NCI-H1930 (cell line): ENCODE measurements around the gene GPR176.
"Not testable (repeated sequence)": the region's sequence is repeated elsewhere in the genome, so short reads cannot be mapped to it uniquely, and the experiment has no call there.

Experiments
- DNase-seq, 2 experiments: peaks; one replicate each; lab custom pipeline; 2025; lab: John Stamatoyannopoulos, UW

The GPR176 gene

DNA sequence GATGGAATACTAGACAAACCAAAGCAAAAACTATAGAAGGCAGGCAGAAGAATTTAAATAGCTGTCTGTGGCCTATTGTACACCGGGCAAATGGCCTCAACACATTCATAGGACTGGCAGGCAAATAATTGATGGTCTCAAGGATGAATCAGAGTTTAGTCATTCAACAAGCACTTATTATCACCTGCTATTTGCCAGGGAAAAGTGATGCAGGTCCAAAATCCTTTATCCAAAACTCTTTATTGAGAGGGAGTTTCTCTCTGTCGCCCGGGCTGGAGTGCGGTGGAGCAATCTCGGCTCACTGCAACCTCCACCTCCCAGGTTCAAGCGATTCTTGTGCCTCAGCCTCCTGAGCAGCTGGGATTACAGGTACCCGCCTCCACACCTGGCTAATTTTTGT, 16.1 kb upstream of the GPR176 start:
- DNase-seq = no peak

DNA sequence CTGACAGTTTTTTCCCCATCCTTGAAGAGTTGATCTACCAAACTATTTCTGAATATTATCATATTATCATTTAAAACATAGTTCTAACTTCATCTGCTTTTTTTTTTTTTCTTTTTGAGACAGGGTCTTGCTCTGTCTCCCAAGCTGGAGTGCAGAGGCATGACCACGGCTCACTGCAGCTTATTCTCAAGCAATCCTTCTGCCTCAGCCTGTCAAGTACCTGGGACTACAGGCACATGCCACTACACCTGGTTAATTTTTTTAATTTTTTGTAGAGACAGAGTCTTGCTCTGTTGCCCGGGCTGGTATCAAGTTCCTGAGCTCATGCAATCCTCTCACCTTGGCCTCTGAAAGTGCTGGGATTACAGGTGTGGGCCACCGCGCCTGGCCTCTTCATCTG, 15.2 kb upstream of the GPR176 start:
- DNase-seq = no peak

DNA sequence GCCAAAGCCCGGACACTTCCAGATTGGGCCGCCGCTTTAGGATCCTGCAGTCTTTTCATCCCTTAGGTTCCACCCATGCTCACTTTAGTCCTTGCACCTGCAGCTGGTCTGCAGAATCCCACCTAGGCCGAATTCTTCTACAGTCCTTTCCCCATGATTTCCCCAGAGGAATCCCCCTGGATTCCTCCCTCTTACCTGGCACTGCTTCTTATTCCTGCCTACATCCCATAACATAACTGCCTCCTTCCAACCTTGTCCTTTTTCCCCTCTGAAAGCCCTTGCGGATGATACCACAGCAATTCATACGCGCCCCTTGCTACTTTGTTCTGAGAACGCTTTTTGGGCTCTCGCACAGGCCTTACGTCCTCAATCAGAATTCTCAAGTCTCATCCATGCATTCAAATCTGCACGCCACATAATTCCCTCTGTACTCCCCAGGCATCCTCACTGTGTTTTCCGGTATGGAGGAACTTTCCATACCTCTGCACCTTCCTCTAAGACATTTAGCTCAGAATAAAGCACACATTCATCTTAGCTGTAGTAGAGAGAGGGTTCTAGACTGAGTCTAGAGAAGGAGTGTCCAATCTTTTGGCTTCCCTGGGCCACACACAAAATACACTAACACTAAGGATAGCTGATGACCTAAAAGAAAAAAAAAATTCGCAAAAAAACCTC, 14.5 kb upstream of the GPR176 start:
- DNase-seq = no peak

DNA sequence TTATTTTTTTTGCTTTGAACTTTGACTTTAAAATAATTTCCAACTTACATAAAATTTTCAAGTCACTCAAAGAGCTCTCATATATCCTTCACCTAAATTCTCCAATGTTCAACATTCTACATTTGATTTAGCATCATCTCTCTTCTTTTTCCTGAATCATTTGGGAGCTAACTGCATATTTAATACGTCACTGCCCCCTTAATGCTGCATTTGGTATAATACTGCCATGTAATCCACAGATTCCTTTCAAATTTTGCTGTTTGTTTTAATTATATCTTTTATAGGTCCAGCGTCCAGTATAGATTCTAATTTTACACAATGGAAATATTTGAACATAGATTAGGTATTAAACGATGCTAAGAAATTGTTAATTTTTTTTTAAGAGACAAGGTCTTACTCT, 11.5 kb upstream of the GPR176 start:
- DNase-seq = no peak

DNA sequence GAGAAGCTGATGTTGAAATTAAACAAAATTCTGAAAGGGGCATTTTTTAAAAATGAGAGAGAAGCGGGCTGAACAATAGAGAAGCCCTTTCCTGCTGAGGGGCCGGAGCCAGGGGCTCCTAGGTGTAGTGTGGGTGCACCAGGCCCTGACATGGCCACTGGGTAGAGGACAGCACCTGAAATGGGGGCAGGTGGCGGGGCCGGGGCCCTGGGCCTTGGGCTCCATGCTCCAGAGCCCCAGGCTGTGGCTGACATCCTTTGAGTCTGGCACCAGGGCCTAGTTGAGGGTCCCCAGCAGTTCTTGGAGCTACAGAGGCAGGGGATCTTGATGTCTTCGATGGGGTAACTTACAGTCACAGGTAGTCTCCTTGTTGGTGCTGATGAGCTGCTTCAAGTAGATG, 6.5 kb upstream of the GPR176 start:
- DNase-seq = no peak

DNA sequence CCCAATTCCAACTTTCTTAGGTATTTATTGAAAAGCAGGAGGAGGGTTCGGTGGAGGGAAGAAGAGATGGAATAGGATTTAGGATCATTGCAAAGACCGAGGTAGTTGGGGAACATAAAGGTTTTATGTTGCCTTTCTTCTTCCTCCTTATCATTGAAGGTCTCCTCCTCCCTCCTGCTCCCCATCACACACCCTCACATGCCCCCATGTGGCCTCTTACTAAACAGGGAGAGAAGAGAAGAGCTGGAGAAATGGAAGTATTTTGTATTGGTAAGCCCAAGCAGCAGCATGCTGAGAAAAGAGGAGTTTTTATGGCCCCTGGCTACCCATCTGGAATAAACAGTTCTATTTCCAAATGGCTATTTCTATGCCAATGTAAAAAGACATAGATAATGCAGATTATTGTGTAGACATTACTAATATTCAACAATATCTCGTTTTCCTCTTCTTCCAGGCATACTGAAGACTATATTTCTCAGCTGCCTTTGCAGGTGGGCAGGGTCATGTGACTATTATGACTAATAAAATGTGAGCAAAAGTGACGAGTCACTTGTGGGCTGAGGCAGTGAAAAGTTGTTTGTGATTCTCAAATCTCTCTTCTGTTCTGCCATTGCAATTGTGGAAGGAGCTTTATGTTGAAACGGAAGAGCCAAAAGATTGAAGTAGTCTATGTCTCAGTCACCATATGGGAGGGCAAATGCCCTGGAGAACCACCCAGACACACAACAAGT, 5.2 kb upstream of the GPR176 start:
- DNase-seq = no peak

DNA sequence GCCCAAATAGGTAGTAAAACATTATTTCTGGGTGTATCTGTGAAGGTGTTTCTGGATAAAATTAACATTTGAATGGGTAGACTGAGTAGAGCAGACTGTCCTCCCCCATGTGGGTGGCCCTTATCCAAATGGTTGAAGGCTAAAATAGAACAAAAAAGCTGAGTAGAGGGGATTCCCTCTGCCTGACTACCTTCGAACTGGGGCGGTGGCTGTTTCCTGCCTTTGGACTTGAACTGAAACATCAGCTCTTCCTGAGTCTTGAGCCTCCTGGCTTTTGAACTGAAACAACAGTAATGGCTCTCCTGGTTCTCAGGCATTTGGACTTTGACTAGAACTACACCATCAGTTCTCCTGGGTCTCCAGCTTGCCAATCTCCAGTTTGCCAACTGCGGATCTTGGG, 4.4 kb upstream of the GPR176 start:
- no peak for DNase-seq

DNA sequence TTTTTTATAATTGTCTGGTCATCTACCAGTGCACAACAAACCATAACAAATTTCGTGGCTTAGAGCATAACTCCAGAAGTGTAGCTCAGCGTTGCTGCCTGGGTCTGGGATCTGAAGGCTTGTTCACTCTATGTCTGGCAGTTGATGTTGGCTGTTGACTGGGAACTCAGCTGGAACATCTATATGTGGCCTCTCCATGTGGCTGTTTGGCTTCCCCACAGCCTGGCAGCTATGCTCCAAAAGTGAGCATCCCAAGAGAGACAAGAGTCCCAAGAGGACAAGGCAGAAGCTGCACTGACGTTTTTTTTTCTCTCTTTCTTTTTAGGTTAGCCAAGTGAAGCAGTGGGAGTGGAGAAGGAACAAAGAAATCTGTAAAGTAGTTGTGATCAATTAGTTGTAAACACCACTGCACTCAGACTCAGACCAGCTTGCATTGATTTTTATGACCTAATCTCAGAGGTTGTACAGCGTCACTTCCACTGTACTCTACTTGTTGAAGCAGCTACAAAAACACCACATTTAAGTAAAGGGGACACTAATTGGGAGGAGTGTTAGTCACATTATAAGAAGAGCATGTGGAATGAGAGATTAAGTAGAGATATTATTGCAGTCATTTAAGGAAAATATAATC, 2.5 kb upstream of the GPR176 start:
- no peak for DNase-seq

DNA sequence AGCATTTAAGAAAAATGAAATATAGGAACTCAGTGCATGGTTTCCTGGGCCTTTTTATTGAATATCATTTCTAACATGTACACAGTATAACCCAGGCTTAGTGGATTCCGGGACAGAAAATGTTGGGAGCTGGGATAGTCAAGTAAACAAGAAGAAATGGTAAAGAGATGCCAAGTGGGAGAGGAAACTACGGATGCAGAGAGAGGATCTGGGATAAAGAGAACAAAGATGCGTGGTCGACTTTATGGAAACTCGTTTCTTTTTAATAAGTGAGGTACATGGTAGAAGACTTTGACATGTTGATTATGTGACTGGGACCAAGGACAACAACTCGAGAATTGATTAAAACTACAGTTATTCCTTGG, 1.2 kb upstream of the GPR176 start:
- DNase-seq = no peak

DNA sequence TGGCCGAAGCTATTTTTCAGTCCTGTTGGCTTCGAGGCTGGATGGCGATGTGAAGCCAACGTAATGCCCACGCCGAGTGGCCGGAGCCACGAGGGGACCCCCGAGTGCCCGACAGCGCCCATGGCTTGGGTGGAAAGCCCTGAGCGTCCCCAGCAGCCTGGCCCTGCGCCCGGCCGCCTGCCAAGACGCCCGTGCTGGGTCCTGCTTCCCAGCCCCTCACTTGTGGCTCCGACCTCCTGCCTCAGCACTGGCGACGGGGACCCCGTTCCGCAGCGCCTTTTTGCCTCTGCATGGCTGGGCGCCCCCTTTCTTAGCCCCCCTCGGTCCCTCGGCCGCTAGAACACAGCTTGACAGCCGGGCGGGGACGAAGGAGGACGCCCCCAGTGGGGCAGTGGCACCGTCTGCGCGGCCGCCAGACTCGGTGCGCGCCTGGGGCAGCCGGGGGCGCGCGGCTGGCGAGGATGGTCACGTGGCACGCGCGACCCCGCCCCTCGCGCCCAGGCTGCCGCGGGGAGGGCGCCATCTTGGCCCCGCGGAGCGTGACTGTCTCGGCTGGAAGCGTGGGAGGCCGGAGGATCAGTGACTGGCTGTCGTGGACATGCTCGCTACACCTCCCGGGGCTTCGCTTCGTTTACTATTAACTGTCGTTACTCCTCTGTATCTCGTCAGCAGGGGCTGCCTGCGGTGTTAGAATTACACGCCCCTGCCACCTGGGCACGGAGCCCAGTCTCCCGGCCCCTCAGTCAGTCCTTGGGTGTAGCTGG, 626 bp upstream of the GPR176 start:
- DNase-seq = peak; percentile 54 to 69

DNA sequence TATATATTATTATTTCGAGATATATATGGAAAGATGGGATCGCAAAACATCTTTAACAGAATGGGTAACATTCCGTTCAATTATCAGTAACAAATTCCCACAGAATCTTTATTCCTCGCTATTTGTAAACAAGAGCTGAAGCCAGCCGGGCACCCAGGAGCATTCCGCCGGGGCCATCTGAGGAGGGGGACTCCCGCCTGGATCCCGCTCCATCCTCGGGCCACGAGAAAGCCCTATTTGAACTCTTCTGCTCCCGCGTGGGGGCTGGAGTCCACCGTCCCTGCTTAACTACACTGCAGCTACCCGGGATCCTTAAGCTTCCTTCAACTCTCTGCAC, 687 bp downstream of the GPR176 start:
- DNase-seq = no peak

DNA sequence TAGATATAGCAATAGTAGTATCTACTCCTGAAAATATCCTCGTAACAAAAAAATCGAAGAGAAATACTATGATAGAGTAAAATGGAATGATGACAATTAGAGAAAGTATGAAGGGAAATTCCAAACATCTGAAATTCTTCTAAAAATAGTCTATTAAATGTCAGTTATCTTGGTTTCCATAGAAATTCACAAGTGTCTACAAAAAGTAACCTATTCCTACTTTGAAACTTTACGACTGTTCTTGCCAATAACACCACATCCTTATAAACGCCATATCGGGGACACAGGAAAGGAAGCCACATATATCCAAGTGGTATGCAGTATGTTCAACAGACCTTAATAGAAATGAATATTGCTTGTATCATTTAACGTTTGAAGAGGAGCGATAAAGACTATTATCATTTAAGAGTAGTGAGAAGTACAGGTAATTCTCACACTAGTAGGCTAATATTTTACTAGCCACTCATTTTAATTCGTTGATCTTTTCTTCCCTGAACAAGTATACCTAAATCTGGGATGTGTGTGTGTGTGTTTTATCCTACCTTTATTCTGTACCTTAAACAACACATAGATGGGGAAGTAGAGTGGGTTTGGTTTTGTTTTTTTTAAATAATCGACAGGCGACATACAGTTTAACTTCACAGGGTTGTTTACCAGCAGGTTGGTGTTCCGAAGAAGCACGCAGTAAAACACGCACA, 1.2 kb downstream of the GPR176 start:
- DNase-seq = no peak

DNA sequence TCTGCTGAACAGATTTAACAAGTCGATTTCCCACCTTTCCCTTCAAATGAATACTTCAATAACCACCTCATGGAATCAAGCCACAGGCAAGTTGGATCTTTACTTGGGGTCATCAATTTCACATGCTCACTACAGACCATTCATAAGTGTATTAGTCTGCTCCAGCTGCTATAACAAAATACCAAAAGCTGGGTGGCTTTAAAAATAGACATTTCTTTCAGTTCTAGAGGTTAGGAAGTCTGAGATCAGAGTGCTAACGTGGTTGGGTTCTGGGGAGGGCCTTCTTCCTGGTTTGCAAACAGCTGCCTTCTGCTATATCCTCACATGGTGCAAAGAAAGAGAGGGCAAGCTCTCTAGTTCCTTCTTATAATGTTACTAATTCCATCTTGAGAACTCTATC, 5.1 kb downstream of the GPR176 start:
- DNase-seq = no peak

DNA sequence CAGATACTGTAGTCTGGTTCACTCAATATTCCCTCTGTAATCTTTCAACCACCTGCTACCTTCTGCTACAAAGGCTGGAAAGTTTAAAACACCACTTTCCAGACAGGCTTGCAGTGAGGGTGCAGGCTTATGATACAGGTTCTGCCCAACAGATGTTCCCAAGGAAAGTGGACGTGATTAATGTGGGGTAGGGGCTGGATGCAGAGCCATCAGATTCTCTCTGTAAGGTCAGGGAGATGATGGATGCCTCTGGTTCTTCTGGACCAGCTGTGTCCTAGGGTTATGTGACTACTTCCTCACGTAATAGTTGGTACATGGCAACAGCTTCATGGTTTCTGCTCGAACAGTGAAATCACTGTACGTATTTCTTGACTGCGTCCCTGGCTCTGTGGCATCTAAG, 11.1 kb downstream of the GPR176 start:
- DNase-seq = no peak

DNA sequence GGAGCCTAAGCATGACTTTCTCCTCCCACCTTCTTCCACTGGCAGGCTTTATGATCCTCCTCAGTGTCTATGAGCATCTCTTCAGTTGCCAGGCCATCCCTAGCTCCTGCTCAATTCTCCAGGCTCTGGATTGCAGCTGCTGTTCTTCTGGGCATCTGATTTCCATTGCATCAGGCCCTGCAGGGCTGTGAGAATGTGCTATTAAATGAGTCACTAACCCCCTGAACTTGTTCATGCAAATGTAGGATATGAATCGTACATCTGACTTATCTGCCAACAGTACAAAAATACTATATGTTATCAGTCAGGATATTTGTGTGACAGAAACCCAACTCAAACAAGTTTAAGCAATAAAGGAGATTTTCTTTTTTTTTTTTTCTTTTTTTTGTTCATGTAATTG, 11.9 kb downstream of the GPR176 start:
- no peak for DNase-seq

DNA sequence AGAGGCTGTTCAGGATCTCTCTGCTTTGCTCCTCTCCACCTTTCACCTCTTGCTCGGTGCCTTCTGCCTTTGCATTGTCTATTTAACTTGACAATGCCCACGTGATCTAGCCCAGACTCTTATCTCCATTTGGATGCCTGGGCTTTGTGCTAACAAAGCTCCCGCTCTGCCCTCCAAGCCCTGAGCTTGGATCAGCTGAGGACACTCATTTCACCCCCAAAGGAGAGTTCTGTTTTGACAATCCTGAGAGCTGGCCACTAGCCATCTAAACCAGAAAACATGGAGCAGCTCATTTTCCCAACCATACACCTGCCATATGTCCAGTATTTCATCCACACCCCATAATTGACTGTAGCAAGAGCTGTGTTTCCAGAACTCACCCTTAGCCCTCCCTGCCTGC, 12.8 kb downstream of the GPR176 start:
- no peak for DNase-seq

DNA sequence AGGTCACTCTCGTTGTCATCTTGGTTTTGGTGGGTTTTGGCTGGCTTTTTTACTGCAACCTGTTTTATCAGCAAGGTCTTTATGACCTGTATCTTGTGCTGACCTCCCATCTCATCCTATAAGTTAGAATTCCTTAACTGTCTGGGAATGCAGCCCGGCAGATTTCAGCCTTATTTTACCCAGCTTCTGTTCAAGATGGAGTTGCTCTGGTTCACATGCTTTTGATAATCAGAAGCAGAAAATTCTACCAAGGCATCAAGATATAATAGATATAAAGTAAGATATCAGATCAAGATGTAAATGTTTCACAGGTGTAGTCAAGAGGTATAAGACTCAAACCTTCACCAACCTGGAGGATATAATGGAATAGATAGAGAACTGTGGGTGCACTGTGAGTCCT, 16.0 kb downstream of the GPR176 start:
- no peak for DNase-seq

DNA sequence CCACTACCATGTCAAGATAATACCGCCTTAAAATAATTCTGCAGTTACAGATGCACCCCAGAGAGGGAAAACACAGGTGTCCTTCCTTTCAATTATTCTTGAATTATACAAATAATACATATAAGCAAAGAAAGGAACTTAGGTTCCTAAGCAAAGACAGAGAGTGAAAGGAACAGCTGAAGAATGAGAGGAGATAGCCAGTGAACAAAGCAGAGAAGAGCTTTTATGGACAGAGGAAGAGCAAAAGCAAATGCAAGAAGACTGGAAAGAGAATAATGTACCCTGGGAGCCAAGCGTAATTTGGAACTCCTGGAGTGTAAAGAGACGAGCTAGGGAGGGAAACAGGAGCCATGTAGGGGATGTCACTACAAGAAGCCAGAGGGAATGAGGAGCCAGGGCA, 21.7 kb downstream of the GPR176 start:
- DNase-seq = no peak

DNA sequence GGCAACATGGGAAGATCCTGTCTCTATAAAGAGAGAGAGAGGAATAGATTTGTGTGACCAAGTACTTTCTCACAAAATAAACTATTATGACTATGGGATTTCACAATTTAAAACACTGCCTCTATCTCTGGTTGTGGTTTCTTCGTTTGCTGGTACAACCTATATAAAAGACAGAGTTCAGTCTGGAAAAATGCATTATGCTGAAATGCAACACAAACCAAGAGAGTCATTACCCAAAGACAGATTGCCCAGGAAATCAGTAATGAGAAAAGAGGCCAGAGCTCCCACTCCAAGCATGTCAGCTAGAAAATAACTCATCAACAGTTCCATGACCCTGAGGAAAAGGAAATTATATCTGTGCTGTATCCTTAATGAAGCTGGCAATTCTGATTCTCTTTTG, 23.2 kb downstream of the GPR176 start:
- no peak for DNase-seq

DNA sequence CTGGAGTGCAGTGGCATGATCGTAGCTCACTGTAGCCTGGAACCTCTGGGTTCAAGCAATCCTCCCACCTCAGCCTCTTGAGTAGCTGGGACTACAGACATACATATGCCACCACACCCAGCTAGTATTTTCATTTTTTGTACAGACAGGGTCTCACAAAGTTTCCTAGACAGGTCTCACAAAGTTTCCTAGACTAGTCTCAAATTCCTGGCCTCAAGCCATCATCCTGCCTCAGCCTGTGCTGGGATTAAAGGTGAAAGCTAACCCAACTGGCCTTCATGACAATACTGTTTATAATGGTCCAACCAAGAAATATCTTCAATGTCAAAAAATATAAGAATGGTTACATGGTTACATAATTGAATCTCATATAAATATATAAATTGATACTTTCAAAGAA, 24.0 kb downstream of the GPR176 start:
- DNase-seq = no peak

DNA sequence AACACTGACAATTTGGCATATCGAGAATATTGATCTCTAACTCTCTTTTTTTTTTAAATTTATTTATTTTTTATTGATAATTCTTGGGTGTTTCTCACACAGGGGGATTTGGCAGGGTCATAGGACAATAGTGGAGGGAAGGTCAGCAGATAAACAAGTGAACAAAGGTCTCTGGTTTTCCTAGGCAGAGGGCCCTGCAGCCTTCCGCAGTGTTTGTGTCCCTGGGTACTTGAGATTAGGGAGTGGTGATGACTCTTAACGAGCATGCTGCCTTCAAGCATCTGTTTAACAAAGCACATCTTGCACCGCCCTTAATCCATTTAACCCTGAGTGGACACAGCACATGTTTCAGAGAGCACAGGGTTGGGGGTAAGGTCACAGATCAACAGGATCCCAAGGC, 27.0 kb downstream of the GPR176 start:
- DNase-seq = not testable (repeated sequence)

DNA sequence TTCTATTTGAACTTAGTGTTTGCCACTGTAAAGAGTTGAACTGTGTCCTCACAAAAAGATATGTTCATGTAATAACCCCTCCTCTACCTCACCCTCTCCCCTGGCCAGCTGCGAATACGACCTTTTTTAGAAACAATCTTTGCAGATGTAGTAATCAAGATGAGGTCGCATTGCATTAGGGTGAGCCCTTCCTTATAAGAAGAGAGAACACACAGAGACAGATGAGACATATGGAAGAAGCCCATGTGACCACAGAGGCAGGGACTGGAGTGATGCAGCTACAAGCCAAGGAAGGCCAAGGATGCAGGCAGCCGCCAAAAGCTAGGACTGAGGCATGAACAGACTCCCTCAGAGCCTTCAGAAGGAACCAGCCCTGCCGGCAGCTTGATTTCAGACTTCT, 27.6 kb downstream of the GPR176 start:
- DNase-seq = no peak
